G401.6 (cell line): ENCODE results near the gene SH2D1B.
"Not testable (repeated sequence)": the region's sequence is repeated elsewhere in the genome, so short reads cannot be mapped to it uniquely, and the experiment has no call there.

Experiments
- FAIRE-seq: peaks from 2 replicates; lab custom pipeline; 2012; peaks lifted over from hg19 to GRCh38; lab: Jason Lieb, UNC

Gene SH2D1B

DNA sequence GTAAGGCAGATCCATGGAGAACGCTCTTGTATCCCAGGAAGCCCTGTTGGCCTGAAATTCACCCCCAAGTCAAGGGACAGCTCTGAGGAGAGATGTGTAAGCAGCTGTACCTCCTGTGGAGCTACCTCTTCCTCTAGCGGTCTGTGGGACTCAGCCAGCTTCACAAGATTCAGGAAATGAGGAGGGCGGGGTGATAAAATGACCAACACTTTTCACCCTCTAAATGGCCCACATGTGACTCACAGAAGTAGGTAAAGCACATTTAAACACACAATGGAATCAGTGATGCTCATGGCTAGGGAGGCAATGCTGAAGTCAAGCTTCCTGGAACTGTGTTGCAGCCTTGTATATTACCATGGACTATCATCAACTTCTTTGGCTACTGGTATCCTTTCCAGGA lies at the start of gene SH2D1B:
TSS of gene SH2D1B (minus strand) at position 135 of the 400 bp plus-strand sequence. CDS start at position 15, 120 bp downstream.
- FAIRE-seq = no peak

- no peak for FAIRE-seq
Observed at GRCh38 chr1:162458236-162458635, 46.3 kb upstream of the SH2D1B start.

DNA sequence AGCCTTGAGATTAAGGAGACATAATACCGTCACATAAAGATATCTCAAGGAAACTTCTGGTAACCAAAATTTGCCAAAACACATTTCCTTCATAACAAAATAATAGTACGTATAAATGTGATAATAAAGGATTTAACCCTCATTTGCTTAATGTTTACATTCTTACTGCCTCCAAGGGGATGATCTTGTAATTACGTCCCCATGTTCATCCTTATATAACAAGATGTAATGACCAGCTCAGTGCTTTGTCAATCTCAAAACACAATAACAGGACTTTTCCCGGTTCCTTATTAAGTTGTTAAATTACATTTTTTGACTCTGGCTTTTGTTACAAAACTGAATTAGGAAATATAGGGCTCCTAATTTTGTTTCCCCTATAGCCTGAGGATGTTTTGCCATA lies 44.4 kb upstream of the SH2D1B start:
- FAIRE-seq = no peak

GRCh38 chr1:162454361-162454760 lies 42.4 kb upstream of the SH2D1B start:
- FAIRE-seq = not testable (repeated sequence)

- no peak for FAIRE-seq
Observed at GRCh38 chr1:162446946-162447345, 35.0 kb upstream of the SH2D1B start.

- FAIRE-seq = no peak
Observed at GRCh38 chr1:162444903-162445302, 33.0 kb upstream of the SH2D1B start.

GRCh38 chr1:162432977-162433713 lies 21.2 kb upstream of the SH2D1B start:
- FAIRE-seq = not testable (repeated sequence)

DNA sequence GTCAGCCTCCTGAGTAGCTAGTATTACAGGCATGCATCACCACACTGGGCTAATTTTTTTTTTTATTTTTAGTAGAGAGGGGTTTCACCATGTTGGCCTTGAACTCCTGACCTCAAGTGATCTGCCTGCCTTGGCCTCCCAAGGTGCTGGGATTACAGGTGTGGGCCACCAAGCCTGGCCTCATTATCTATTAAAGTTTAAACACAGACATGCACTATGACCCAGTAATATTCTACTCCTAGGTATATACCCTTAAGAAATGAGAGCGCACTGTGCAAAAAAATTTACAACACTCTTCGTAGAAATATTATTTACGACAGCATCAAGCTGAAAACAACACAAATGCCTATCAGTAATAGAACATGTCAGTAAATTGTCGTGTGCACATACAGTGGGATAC lies 18.6 kb upstream of the SH2D1B start:
- no peak for FAIRE-seq

- FAIRE-seq = no peak
Observed at GRCh38 chr1:162422662-162423375, 10.9 kb upstream of the SH2D1B start.

GRCh38 chr1:162421258-162422164 lies 9.6 kb upstream of the SH2D1B start:
- no peak for FAIRE-seq

DNA sequence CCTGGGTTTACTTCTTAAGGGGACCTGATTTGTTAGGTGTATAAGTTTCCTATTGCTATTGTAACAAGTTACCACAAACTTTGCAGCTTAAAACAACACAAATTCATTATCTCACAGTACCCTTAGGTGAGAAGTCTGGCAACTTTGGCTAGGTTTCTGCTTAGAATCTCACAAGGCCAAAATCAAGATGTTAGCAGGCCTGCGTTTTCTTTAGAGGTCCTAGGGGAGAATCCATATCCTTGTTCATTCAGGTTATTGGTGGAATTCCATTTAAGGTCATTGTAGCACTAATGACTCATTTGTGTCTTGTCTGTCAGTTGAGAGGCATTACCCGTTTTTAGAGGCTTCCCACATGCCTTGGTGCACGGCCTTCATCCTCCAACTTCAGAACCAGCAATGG lies 8.2 kb upstream of the SH2D1B start:
- FAIRE-seq = no peak

DNA sequence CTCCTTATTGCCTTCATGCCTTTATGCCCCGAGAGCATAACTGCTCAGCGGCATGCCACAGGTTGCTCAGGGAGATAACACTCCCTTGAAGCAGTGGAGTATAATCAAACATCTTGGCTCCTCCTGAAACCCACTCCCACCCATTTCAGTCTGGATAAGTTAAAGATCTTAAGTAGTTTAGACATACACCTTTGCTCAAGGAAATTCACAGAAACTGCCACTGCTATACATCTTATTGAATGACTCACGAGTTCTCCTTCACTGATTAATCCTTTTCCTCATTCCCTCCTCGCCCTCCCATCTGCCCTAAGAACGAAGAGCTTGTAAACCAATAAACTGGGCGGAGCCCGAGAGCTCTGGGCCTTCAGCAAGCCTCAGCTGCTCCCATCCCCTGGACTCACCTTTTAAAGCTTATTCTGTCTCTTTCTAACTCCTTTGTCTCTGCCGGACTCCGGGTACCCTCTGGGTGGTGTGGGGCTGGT lies 7.6 kb upstream of the SH2D1B start:
- FAIRE-seq = not testable (repeated sequence)

DNA sequence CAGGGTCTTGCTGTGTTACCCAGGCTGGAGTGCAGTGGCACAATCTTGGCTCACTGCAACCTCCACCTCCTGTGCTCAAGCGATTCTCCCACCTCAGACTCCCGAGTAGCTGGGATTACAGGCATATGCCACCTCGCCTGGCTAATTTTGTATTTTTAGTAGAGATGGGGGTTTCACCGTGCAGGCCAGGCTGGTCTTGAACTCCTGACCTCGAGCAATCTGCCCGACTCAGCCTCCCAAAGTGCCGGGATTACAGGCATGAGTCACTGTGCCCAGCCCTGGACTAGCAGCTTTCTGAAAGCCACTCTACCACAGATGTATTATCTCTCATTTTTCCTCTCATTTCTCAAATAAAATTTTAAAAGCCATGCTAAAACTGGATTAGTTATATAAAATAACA lies 6.6 kb upstream of the SH2D1B start:
- not testable (repeated sequence) for FAIRE-seq

GRCh38 chr1:162417650-162418049 lies 5.7 kb upstream of the SH2D1B start:
- FAIRE-seq = no peak

GRCh38 chr1:162416909-162417308 lies 5.0 kb upstream of the SH2D1B start:
- FAIRE-seq = no peak

- FAIRE-seq = no peak
Observed at GRCh38 chr1:162416215-162416614, 4.3 kb upstream of the SH2D1B start.

DNA sequence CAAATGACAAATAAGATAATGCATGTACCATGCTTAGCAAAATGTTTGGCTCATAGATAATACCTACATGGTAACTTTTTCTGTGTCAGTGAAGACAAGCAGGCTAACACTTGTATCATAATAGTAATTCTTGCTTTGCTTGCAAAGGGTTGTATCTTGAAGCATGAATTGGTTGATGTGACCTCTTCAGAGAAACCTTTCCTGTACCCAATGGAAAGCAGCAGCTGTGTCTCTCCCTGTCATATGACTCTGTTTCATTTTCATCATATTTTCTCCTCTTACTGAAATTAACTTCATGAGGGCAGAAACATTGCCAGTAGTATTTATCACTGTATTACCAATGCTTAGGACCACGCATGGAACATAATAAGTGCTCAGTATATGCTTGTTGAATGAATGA lies 4.4 kb downstream of the SH2D1B start:
- FAIRE-seq = no peak

GRCh38 chr1:162406811-162407210 lies 5.1 kb downstream of the SH2D1B start:
- no peak for FAIRE-seq

GRCh38 chr1:162405800-162406199 lies 6.1 kb downstream of the SH2D1B start:
- FAIRE-seq = no peak

DNA sequence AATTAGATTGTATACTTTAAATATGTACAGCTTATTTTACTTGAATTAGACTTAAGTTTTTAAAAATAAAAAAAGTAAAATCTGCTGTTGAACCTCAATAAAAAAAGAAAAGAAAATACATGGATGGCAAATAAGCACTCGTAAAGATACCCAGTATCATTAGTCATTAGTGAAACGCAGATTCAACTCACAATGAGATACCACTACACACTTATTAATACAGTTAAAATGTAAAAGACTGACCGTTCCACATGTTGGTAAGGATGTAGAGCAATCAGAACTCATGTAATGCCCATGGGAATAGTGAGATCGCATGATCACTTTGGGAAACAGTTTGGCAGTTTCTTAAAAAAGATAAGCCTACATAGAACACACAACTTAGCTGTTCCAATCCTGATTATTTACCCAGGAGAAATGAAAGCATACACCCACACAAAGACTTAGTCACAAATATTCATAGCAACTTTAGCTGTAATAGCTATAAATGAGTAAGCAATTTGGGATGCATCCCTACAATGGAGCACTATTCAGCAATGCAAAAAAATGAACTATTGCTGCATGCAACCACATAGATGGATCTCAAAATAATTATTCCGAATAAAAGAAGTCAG lies 7.3 kb downstream of the SH2D1B start:
- FAIRE-seq = no peak

DNA sequence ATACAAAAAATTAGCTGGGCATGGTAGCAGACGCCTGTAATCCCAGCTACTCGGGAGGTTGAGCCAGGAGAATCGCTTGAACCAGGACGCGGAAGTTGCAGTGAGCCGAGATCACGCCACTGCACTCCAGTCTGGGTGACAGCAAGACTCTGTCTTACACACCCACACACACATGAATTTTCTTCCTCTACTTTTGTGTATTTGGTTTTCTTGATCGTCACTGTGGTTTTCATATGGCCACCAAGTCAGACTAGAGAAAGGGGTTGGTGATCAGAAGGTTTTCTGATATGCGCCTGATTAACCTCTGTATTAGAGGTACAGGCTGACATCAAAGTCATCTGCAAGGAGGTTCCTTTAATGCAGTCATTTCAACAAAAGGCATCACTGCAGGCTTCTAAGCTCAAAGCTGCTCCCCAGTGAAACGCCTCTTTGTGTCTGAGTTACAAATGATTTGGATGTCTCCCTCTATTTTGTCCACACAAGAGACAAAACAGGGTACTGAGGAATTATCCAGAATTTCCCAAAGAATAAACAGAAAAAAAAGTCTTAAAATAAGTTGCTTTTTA lies 11.1 kb downstream of the SH2D1B start:
- FAIRE-seq = no peak
